GM19099 (cell line): ENCODE data around the gene DAGLA.

Source experiments
- POLR2A ChIP-seq: IDR thresholded peaks from 3 replicates; pipeline ENCODE4 v1.6.1; 2011; ENCODE audit warnings: low read depth; ENCODE audit not compliant: insufficient read length; ENCODE audit errors: extremely low read depth

DAGLA gene

GRCh38 chr11:61657566-61658290 lies 22.5 kb upstream of the DAGLA start:
- no peak for TF ChIP-seq POLR2A

GRCh38 chr11:61659413-61660196 lies 20.6 kb upstream of the DAGLA start:
- no peak for TF ChIP-seq POLR2A

GRCh38 chr11:61666684-61667297 lies 13.4 kb upstream of the DAGLA start:
- no peak for TF ChIP-seq POLR2A

- no peak for TF ChIP-seq POLR2A
These were observed 12.4 kb upstream of the DAGLA start for GRCh38 chr11:61667684-61668305.

GRCh38 chr11:61669417-61669816 lies 10.8 kb upstream of the DAGLA start:
- TF ChIP-seq POLR2A, result no peak

GRCh38 chr11:61670626-61671025 lies 9.6 kb upstream of the DAGLA start:
- TF ChIP-seq POLR2A, result no peak

- TF ChIP-seq POLR2A, result no peak
These were observed 8.7 kb upstream of the DAGLA start for GRCh38 chr11:61671527-61671926.

GRCh38 chr11:61675826-61676225 lies 4.4 kb upstream of the DAGLA start:
- TF ChIP-seq POLR2A, result no peak

- no peak for TF ChIP-seq POLR2A
These were observed 895 bp upstream of the DAGLA start for GRCh38 chr11:61679296-61679695.

- TF ChIP-seq POLR2A, result no peak
These were observed 531 bp downstream of the DAGLA start for GRCh38 chr11:61680622-61681221.

GRCh38 chr11:61682093-61682732 lies 2.0 kb downstream of the DAGLA start:
- TF ChIP-seq POLR2A, result no peak

- TF ChIP-seq POLR2A, result no peak
These were observed 2.9 kb downstream of the DAGLA start for GRCh38 chr11:61682906-61683675.

GRCh38 chr11:61683961-61684869 lies 4.0 kb downstream of the DAGLA start:
- no peak for TF ChIP-seq POLR2A
